Ovary (tissue), 9 donors: ENCODE results near the gene TSPAN1. TPM values are rescaled to one million over a fixed set of nuclear protein-coding genes. Genes with fewer than 3 reads are reported as not detected.

Source experiments
- DNase-seq, 5 donors: peaks; one replicate each; pipeline ENCODE4 v3.0.0-alpha.2; 2019 to 2020
- H3K27ac ChIP-seq, 2 donors: fragments of 200-600 bp; one replicate each; pipeline versions ENCODE4 v1.5.1 to v1.8.0; 2019 to 2022
- H3K27me3 ChIP-seq: fragments of 200-600 bp; one replicate; pipeline ENCODE4 v1.8.0; 2022
- H3K36me3 ChIP-seq: fragments of 200-600 bp; sonication (generic); one replicate; pipeline ENCODE4 v1.5.1; 2019
- H3K4me1 ChIP-seq: one replicate; pipeline ENCODE4 v1.8.1; 2013; ENCODE audit warnings: mild to moderate bottlenecking, moderate library complexity; ENCODE audit not compliant: insufficient read depth
- H3K4me3 ChIP-seq: fragments of 200-600 bp; sonication (generic); one replicate; pipeline ENCODE4 v1.5.1; 2017
- H3K9me3 ChIP-seq, 2 donors: fragments of 200-600 bp in 1 of 2; sonication (generic) in 1 of 2; one replicate each; pipeline versions ENCODE4 v1.5.1 to v1.8.1; 2013 to 2019; ENCODE audit warnings: mild to moderate bottlenecking in 1 of 2, moderate library complexity in 1 of 2
- CTCF ChIP-seq, 3 donors: fragments of 450-650 bp in 2 of 3; fragments of 200-600 bp in 1 of 3; IDR thresholded peaks; one replicate each; pipeline versions ENCODE4 v1.5.1 to v1.8.0; 2016 to 2022; ENCODE audit warnings: antibody characterized with exemption in 3 of 3, mild to moderate bottlenecking in 1 of 3
- EP300 ChIP-seq: sonication (generic); formaldehyde crosslinking; IDR thresholded peaks from one replicate; pipeline ENCODE4 v1.6.1; 2017; ENCODE audit warnings: antibody characterized with exemption
- POLR2A ChIP-seq: fragments of 450-650 bp; IDR thresholded peaks from one replicate; pipeline ENCODE4 v1.6.1; 2017; ENCODE audit warnings: antibody characterized with exemption, mild to moderate bottlenecking, moderate library complexity
- WGBS, 3 donors: extraction: QIAGEN DNeasy Blood & Tissue Kit in 1 of 3; methylation state at CpG; one replicate each; pipeline versions ENCODE4 v1.1.5 to v1.1.7; 2013 to 2017; 5-methylcytosine and 5-hydroxymethylcytosine counted together
- intact Hi-C, 4 donors: fragments of 100-400 bp; cut with DNase I; formaldehyde crosslinking; loops; one replicate each; pipeline versions ENCODE4 v1.11.0 to v1.15.1; 2022 to 2023
- polyA plus RNA-seq, 2 donors: library from polyadenylated mRNA; stranded (reverse); fragments of 200-250 nt in 1 of 2; fragments of 350-450 nt in 1 of 2; fragmentation: Illumina TruSeq in 1 of 2; extraction: RNeasy Lipid Tissue Mini Kit (QIAGEN cat#74804) in 1 of 2; gene quantifications; one replicate each; pipeline ENCODE4 v1.2.3, GENCODE V29; 2013 to 2014
- total RNA-seq, 7 donors: library from RNA; depleted of rRNA in 2 of 7; stranded (reverse); fragments of >200 nt in 2 of 7; fragmentation: NEBNext Ultra II Directional in 3 of 7; extraction: Animal tissue kit (Norgen Biotek cat#: 25700) in 3 of 7; gene quantifications; one replicate each; pipeline versions ENCODE4 v1.1.0 to v1.2.4, GENCODE V29; 2016 to 2023
- donor health status: DM: no; HTN: no; CAD: no; lungs with moderate emphysema.
- donor health status: DM: no; HTN: no; CAD: no.
- donor health status: Bipolar disorder and iron deficiency.
- donor health status: DM: yes; HTN: yes; CAD: no.
- donor health status: DM: no; HTN: no; CAD: no.
- donor health status: DM: yes; HTN: yes; CAD: no.

TSPAN1 gene
- total and polyA plus RNA-seq, 9 donors: 0.18 to 26.9 (median 2.8) TPM

GRCh38 chr1:46187106-46187869, 12.4 kb downstream of the TSPAN1 start:
- H3K4me3 ChIP-seq: no peak overlapping the region
- WGBS, 3 donors: 87 to 91% (median 87%) methylated on average over 8 of the region's 8 CpGs
- intact Hi-C loops: loop anchor here in 1 of 4 donors (10.0 kb wide), 1 partner anchor 302 kb away; no protein-coding TSS in a partner anchor
- no peaks in the 10 kb centered on the region for H3K9me3 ChIP-seq
- no peak for TF ChIP-seq POLR2A
- no peak for TF ChIP-seq CTCF (IDR thresholded peaks at IDR 0.05)
- TF ChIP-seq EP300: no peak
- no peak overlapping the region for H3K27ac ChIP-seq
- DNase-seq: no peak
- peaks cover 3% of the 10 kb centered on the region for H3K4me1 ChIP-seq
- H3K27me3 ChIP-seq: no peaks in the 10 kb centered on the region
- H3K36me3 ChIP-seq: no peaks in the 10 kb centered on the region

GRCh38 chr1:46188295-46189030, 13.6 kb downstream of the TSPAN1 start:
- TF ChIP-seq EP300 (no peak), CTCF (IDR thresholded peaks at IDR 0.05) (no peak), POLR2A (no peak)
- intact Hi-C loops: loop anchor here in 1 of 4 donors (10.0 kb wide), 1 partner anchor 304 kb away; no protein-coding TSS in a partner anchor
- WGBS, 3 donors: 65 to 78% (median 66%) methylated on average over 6 of the region's 6 CpGs
- H3K27me3 ChIP-seq: no peaks in the 10 kb centered on the region
- no peak overlapping the region for H3K27ac ChIP-seq
- H3K9me3 ChIP-seq: no peaks in the 10 kb centered on the region
- H3K4me3 ChIP-seq: no peak overlapping the region
- H3K4me1 ChIP-seq: peaks cover 2% of the 10 kb centered on the region
- DNase-seq: no peak
- no peaks in the 10 kb centered on the region for H3K36me3 ChIP-seq

- Histone ChIP-seq H3K9me3 (no peaks in the 10 kb centered on the region), H3K36me3 (no peaks in the 10 kb centered on the region), H3K27ac (no peak overlapping the region), H3K4me3 (no peak overlapping the region), H3K4me1 (no peaks in the 10 kb centered on the region), H3K27me3 (no peaks in the 10 kb centered on the region)
- intact Hi-C loops: no loop called here
- no peak for DNase-seq
- TF ChIP-seq CTCF (IDR thresholded peaks at IDR 0.05) (no peak), EP300 (no peak), POLR2A (no peak)
- 77 to 82% (median 79%) methylated on average over 3 of the region's 3 CpGs for WGBS, 3 donors
Measured at GRCh38 chr1:46190539-46190938, 15.7 kb downstream of the TSPAN1 start.

GRCh38 chr1:46191033-46191701, 16.3 kb downstream of the TSPAN1 start:
- Histone ChIP-seq H3K4me3 (no peak overlapping the region), H3K27me3 (no peaks in the 10 kb centered on the region), H3K4me1 (no peaks in the 10 kb centered on the region), H3K27ac (no peak overlapping the region), H3K36me3 (no peaks in the 10 kb centered on the region), H3K9me3 (no peaks in the 10 kb centered on the region)
- no peak for TF ChIP-seq POLR2A
- TF ChIP-seq EP300: no peak
- no peak for TF ChIP-seq CTCF (IDR thresholded peaks at IDR 0.05)
- intact Hi-C loops: no loop called here
- WGBS, 3 donors: 88 to 89% (median 88%) methylated on average over 9 of the region's 9 CpGs
- no peak for DNase-seq
